Stomach smooth muscle (tissue), 2 donors: ENCODE measurements around the gene CD82.

ENCODE experiments used
- H3K27ac ChIP-seq: one replicate; pipeline ENCODE4 v1.7.0; 2013; ENCODE audit warnings: mild to moderate bottlenecking, low read length, inconsistent platforms
- H3K27me3 ChIP-seq, 2 donors: one replicate each; pipeline ENCODE4 v1.7.0; 2013; ENCODE audit warnings: low read length in 2 of 2; ENCODE audit not compliant: insufficient read depth in 2 of 2, control insufficient read depth in 1 of 2
- H3K36me3 ChIP-seq, 2 donors: one replicate each; pipeline ENCODE4 v1.7.0; 2013; ENCODE audit warnings: low read length in 2 of 2; ENCODE audit not compliant: control insufficient read depth in 2 of 2, insufficient read depth in 2 of 2
- H3K4me1 ChIP-seq: one replicate; pipeline ENCODE4 v1.7.0; 2013; ENCODE audit warnings: low read length; ENCODE audit not compliant: control insufficient read depth, insufficient read depth
- H3K4me3 ChIP-seq, 2 donors: one replicate each; pipeline ENCODE4 v1.7.0; 2013; ENCODE audit warnings: low read length in 2 of 2
- H3K9ac ChIP-seq, 2 donors: one replicate each; pipeline ENCODE4 v1.7.0; 2013; ENCODE audit warnings: low read length in 2 of 2, mild to moderate bottlenecking in 1 of 2
- H3K9me3 ChIP-seq, 2 donors: one replicate each; pipeline ENCODE4 v1.7.0; 2013; ENCODE audit warnings: low read length in 2 of 2; ENCODE audit not compliant: control insufficient read depth in 2 of 2
- donor health status: healthy.
- donor health status: Pancreatic carcinoma.

CD82 gene

GRCh38 chr11:44561275-44561805 is 4.1 kb upstream of the CD82 start:
- Histone ChIP-seq H3K9ac (no peak overlapping the region), H3K4me1 (peaks cover 29% of the 10 kb centered on the region), H3K36me3 (no peaks in the 10 kb centered on the region), H3K9me3 (no peaks in the 10 kb centered on the region), H3K27ac (no peak overlapping the region), H3K27me3 (no peaks in the 10 kb centered on the region), H3K4me3 (no peak overlapping the region)

DNA sequence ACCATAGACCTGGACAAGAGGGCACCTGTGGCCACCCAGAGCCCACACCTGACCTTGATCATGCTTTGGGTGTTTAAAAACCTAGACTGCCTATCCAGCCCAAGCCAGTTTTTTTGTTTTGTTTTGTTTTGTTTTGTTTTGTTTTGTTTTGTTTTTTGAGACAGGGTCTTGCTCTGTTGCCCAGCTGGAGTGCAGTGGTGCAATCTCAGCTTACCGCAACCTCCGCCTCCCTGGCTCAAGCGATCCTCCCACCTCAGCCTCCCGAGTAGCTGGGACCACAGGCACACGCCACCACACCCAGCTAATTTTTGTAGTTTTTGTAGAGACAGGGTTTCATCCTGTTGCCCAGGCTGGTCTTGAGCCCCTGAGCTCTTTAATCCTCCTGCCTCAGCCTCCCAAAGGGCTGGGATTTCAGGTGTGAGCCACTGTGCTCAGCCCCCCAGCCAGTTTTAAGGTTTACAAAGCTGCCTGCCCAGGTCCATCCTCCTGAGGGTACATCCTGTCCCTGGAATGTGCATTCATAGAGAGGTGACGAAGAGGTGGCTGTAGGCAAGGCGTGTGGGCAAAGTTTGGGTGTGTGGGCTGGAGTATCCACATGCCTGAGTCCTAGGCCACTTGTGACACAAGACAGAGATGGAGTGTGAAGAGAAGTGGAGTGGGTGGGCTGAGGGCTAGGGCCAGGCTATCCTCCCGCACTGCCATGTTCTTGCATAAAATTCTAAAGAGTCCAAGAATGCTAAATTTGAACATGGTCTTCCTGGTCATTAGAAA is 3.3 kb upstream of the CD82 start:
- Histone ChIP-seq H3K4me1 (peaks cover 32% of the 10 kb centered on the region), H3K27ac (no peak overlapping the region), H3K4me3 (no peak overlapping the region), H3K9me3 (no peaks in the 10 kb centered on the region), H3K36me3 (no peaks in the 10 kb centered on the region), H3K9ac (no peak overlapping the region), H3K27me3 (no peaks in the 10 kb centered on the region)

DNA sequence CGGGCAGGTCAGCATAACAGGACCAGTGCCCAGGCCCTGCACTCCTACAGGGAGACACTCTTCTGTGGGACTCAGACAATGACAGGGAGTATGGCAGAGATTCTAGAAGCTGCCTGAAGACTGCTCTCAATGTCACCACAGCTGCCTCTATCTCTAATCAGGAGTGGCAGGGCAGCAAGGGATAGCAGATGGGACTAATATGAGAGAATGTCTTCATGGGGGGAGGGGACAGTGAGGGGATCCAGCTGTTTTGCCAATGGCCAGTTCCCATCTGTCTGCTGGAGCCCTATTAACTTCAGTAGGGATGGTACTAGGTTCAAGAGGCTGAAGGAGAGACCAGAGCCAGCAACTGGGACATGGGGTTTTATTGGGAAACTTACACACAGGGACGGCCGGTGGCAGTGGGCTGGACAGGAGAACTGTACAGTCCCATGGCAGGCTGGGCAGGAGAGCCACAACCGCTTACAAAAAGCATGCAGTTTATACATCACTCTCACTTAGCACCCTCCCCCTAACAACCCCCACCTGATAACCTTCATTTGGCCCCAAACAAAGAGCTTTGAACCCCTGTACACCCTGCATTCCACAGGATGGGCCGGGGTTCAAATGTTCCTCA is 2.5 kb upstream of the CD82 start:
- Histone ChIP-seq H3K27me3 (no peaks in the 10 kb centered on the region), H3K9me3 (no peaks in the 10 kb centered on the region), H3K4me1 (peaks cover 32% of the 10 kb centered on the region), H3K9ac (no peak overlapping the region), H3K4me3 (no peak overlapping the region), H3K36me3 (no peaks in the 10 kb centered on the region), H3K27ac (no peak overlapping the region)

- peaks cover 36% of the 10 kb centered on the region for H3K4me1 ChIP-seq
- peak overlapping the region in 1 of 2 donors; percentile 13 for H3K9ac ChIP-seq
- H3K27ac ChIP-seq = peak overlapping the region; percentile 98
Observed at GRCh38 chr11:44563711-44564110, 1.8 kb upstream of the CD82 start.

GRCh38 chr11:44564166-44564565 is 1.3 kb upstream of the CD82 start:
- Histone ChIP-seq H3K9ac (peak overlapping the region; percentile 91 to 94), H3K27me3 (no peaks in the 10 kb centered on the region), H3K4me1 (peaks cover 40% of the 10 kb centered on the region), H3K36me3 (no peaks in the 10 kb centered on the region), H3K9me3 (no peaks in the 10 kb centered on the region), H3K27ac (peak overlapping the region; percentile 98), H3K4me3 (peak overlapping the region; percentile 49 to 73)

More at GRCh38 chr11:44563711-44564110, 1.8 kb upstream of the CD82 start:
- H3K4me3 ChIP-seq = peak overlapping the region in 1 of 2 donors; percentile 73
- H3K27me3 ChIP-seq = no peaks in the 10 kb centered on the region
- H3K36me3 ChIP-seq = no peaks in the 10 kb centered on the region
- no peaks in the 10 kb centered on the region for H3K9me3 ChIP-seq

DNA sequence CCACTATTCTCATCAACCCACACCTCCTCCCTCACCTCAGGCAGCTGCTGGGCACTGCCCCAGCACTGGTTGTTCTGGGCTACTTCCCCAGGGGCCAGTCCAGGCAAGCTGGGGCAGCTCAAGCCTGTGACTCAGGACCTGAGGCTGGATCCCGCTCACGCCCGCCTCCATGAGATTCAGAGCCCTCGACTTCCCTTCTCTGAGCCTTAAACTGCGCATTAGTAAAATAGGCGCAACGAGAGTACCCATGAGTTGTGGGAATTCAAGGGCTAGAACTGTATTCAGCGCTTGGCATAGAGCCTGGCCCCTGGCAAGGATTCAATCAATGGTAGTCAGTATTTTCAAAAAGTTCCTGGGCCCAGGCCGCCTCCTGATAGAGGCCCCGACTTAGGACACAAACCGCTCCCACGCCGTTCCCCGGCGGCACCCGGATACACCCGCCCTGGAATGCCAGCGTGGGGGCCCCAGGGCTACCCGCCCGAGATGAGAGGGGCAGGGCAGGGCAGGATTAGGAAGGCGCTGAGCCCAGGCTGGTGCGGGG is 723 bp upstream of the CD82 start:
- H3K27ac ChIP-seq = peak overlapping the region; percentile 98
- H3K27me3 ChIP-seq = no peaks in the 10 kb centered on the region
- peak overlapping the region; percentile 91 to 94 for H3K9ac ChIP-seq
- H3K36me3 ChIP-seq = no peaks in the 10 kb centered on the region
- H3K4me1 ChIP-seq = peaks cover 41% of the 10 kb centered on the region
- no peaks in the 10 kb centered on the region for H3K9me3 ChIP-seq
- peak overlapping the region; percentile 49 to 73 for H3K4me3 ChIP-seq

GRCh38 chr11:44565953-44566949 is 788 bp downstream of the CD82 start:
- Histone ChIP-seq H3K9me3 (no peaks in the 10 kb centered on the region), H3K27ac (peak overlapping the region; percentile 98), H3K4me1 (peaks cover 41% of the 10 kb centered on the region)

DNA sequence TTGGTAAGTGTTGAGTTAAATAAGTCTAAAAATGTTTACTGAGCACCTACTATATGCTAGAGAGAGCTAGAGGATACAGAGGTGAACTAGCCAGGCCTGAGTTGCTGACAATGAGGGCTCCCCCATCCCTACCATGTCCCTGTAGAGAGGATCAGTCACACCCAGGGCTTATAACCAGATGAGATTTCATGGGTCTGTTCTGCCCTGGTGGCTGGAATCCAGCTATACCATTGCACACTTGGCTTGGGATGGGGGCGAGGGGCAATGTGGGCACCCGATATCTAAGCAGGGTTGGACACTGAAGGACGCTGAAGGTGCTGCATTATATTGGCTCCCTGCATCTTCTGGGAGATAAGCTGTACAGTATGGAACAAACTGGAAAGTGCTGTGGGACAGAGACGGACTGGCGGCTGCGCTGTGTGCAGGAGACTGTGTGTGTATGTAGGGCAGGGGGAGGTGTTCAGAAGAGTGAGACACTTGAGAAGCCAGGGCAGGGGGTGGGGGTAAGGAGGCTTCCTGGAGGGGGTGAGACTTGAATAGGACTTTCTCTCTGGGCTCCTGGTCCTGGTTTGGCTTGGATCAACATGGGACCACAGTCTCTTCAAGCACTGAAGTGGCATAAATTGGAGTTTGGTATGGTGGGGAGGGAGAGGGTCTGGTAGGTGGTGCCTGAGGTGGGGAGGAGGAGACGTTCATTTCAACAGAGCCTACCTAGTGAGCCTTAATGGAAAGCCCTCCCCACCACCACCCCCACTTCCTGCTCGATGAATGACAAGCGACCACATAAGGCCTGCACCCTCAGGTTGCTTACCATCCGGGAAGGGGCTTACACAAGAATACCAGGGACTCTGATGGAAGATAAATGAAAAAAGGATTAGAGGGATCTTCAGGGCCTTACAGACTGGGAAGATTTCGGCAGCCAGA is 1.8 kb downstream of the CD82 start:
- H3K36me3 ChIP-seq = no peaks in the 10 kb centered on the region
- no peaks in the 10 kb centered on the region for H3K9me3 ChIP-seq
- no peaks in the 10 kb centered on the region for H3K27me3 ChIP-seq
- peak overlapping the region in 1 of 2 donors; percentile 35 for H3K4me3 ChIP-seq
- no peak overlapping the region for H3K27ac ChIP-seq
- no peak overlapping the region for H3K9ac ChIP-seq
- peaks cover 41% of the 10 kb centered on the region for H3K4me1 ChIP-seq

More at GRCh38 chr11:44565953-44566949, 788 bp downstream of the CD82 start:
- peak overlapping the region; percentile 64 to 73 for H3K9ac ChIP-seq
- no peaks in the 10 kb centered on the region for H3K36me3 ChIP-seq
- no peaks in the 10 kb centered on the region for H3K27me3 ChIP-seq
- H3K4me3 ChIP-seq = peak overlapping the region; percentile 71 to 83

GRCh38 chr11:44567876-44568256 is 2.4 kb downstream of the CD82 start:
- Histone ChIP-seq H3K9me3 (no peaks in the 10 kb centered on the region), H3K4me3 (no peak overlapping the region), H3K27me3 (no peaks in the 10 kb centered on the region), H3K4me1 (peaks cover 41% of the 10 kb centered on the region), H3K36me3 (no peaks in the 10 kb centered on the region), H3K27ac (no peak overlapping the region), H3K9ac (no peak overlapping the region)
